Measurements from ENCODE around the gene PARP1.

- TF ChIP-seq CTCF (conservative IDR thresholded peaks at IDR 0.05; ENCODE audit: low read depth, low read length) (no peak), EZH2 (IDR thresholded peaks at IDR 0.05; ENCODE audit: borderline replicate concordance, low read depth, low read length, poor library complexity, severe bottlenecking) (no peak)
These were observed 22.2 kb upstream of the PARP1 start for GRCh38 chr1:226429858-226430715.

All from A673 (cell line).